Naive thymus-derived CD8-positive, alpha-beta T cell (primary cell): Measurements from ENCODE around the gene EIF4ENIF1. TPM values are rescaled to one million over a fixed set of nuclear protein-coding genes. Genes with fewer than 3 reads are reported as not detected.
"Not testable (repeated sequence)": the region's sequence is repeated elsewhere in the genome, so short reads cannot be mapped to it uniquely, and the experiment has no call there.

Experiments
- ATAC-seq, 2 donors: fragments of 150-1000 bp; cut with Tn5 transposase in 1 of 2; sonication (Bioruptor Pico), chemical (Tn5 transposase) in 1 of 2; 1 replicate in 1 of 2; 2 replicates in 1 of 2; pipeline ENCODE4 v1.10.0; 2021; ENCODE audit warnings: mild to moderate bottlenecking in 2 of 2, moderate library complexity in 2 of 2
- POLR2A ChIA-PET: fragments of 350-600 bp; sonication (Branson Sonifier 250); formaldehyde crosslinking; loops from one replicate; lab custom pipeline; 2021; ENCODE audit warnings: antibody characterized with exemption; lab: Charles Lee
- DNase-seq, 10 donors: peaks; one replicate each; pipeline versions ENCODE4 v3.0.0 to v3.0.0-alpha.2; 2020 to 2022
- H3K27ac Mint-ChIP-seq, 10 donors: one replicate each; pipeline ENCODE4 v1.8.0; 2020 to 2022; ENCODE audit warnings: mild to moderate bottlenecking in 10 of 10, mixed read lengths in 10 of 10, moderate library complexity in 4 of 10, inconsistent platforms in 1 of 10
- H3K27me3 Mint-ChIP-seq, 5 donors: one replicate each; pipeline ENCODE4 v1.8.0; 2021 to 2022; ENCODE audit warnings: mixed read lengths in 5 of 5
- H3K36me3 Mint-ChIP-seq, 3 donors: one replicate each; pipeline ENCODE4 v1.8.0; 2020 to 2022; ENCODE audit warnings: mixed read lengths in 3 of 3, mild to moderate bottlenecking in 2 of 3, inconsistent platforms in 1 of 3
- H3K4me1 Mint-ChIP-seq, 4 donors: one replicate each; pipeline ENCODE4 v1.8.0; 2021 to 2022; ENCODE audit warnings: mixed read lengths in 4 of 4
- H3K4me3 Mint-ChIP-seq, 10 donors: one replicate each; pipeline ENCODE4 v1.8.0; 2020 to 2022; ENCODE audit warnings: mild to moderate bottlenecking in 10 of 10, mixed read lengths in 10 of 10, moderate library complexity in 6 of 10, inconsistent platforms in 1 of 10
- H3K9me3 Mint-ChIP-seq, 9 donors: one replicate each; pipeline ENCODE4 v1.8.0; 2020 to 2022; ENCODE audit warnings: mixed read lengths in 9 of 9, mild to moderate bottlenecking in 3 of 9, inconsistent platforms in 1 of 9, moderate library complexity in 1 of 9
- polyA plus RNA-seq, 3 donors: library from polyadenylated mRNA; unstranded; fragments of 300-500 nt; fragmentation: Illumina TruSeq; gene quantifications; one replicate each; pipeline ENCODE4 v1.2.3, GENCODE V29; 2021
- total RNA-seq, 8 experiments: library from RNA in 2 of 8; stranded (reverse) in 2 of 8; gene quantifications; one replicate each; pipeline ENCODE4 v1.2.3 and lab custom pipeline; 2021 to 2026

EIF4ENIF1 gene, protein sequence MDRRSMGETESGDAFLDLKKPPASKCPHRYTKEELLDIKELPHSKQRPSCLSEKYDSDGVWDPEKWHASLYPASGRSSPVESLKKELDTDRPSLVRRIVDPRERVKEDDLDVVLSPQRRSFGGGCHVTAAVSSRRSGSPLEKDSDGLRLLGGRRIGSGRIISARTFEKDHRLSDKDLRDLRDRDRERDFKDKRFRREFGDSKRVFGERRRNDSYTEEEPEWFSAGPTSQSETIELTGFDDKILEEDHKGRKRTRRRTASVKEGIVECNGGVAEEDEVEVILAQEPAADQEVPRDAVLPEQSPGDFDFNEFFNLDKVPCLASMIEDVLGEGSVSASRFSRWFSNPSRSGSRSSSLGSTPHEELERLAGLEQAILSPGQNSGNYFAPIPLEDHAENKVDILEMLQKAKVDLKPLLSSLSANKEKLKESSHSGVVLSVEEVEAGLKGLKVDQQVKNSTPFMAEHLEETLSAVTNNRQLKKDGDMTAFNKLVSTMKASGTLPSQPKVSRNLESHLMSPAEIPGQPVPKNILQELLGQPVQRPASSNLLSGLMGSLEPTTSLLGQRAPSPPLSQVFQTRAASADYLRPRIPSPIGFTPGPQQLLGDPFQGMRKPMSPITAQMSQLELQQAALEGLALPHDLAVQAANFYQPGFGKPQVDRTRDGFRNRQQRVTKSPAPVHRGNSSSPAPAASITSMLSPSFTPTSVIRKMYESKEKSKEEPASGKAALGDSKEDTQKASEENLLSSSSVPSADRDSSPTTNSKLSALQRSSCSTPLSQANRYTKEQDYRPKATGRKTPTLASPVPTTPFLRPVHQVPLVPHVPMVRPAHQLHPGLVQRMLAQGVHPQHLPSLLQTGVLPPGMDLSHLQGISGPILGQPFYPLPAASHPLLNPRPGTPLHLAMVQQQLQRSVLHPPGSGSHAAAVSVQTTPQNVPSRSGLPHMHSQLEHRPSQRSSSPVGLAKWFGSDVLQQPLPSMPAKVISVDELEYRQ
- total RNA-seq (10 to 100 TPM; 29.5 to 36.6 TPM), polyA plus RNA-seq (10 to 100 TPM in 1 of 3 donors, 1 to 10 TPM in 2; 6.2 to 13.4 (median 7.7) TPM), total RNA-seq (lab: John Stamatoyannopoulos, UW) (18.2 to 43.0 (median 34.0) reads per million in 6 experiments)

DNA sequence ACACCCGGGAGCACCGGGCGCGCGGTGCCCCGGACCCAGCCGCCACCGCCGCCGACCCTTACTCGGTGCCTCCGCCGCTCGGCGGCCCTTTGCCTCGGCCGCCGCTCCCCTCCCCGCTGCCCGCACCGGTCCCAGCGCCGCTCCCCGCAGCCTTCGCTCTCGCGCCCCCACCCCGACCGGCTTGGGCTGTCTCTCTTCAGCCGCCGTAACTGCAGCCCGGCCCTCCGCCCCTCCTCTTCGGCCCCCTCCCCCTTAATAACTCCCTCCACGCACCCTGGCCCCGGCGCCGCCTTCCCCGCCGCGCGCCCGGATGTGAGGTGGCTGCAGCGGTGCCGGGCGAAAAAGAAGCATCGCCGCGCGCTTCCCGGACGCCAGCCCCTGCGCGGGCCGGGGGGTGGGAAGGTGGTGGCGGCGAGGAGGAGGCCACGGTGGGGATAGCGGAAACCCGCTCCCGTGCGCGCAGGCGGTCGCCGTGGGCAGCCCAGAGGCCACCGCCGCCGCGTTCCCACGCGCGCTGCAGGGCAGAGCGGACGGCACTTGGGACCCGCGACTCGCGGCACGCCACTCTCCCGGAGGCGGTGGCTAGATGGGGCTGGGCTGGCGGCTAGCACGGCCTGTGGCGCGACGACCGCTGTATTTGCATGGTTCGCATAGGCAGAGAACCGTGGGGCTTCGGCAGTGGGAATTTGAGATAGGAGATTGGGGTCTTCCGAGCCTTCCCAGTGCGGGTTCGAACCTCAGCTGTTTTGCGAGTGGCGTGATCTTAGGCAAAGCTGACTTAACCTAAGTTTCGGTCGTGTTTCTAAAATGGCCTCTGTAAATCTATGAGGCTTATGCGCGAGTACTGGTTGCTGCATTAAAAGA lies at the start of gene EIF4ENIF1:
Gene EIF4ENIF1, minus strand, starts transcription at position 211 of the 864 bp plus-strand sequence. CDS start 1,124 bp downstream, outside the sequence.
- Mint-ChIP-seq H3K9me3 (no peaks in the 10 kb centered on the region), H3K36me3 (peaks cover 0 to 24% (median 0%) of the 10 kb centered on the region in 3 donors), H3K27ac (peak within 1 kb of the TSS; percentile 85 to 100 (median 98)), H3K27me3 (no peaks in the 10 kb centered on the region), H3K4me3 (peak within 1 kb of the TSS; percentile 90 to 99 (median 94)), H3K4me1 (peaks cover 10 to 55% (median 41%) of the 10 kb centered on the region in 4 donors)
- DNase-seq: peak; percentile 72 to 91 (median 82)
- POLR2A ChIA-PET: interaction anchor here (0.8 to 2.9 kb wide), 7 partner anchors 8 to 197 kb away, joined by 3 to 11 read pairs (median 3); partner anchors contain the start of genes DRG1, PATZ1 and PIK3IP1
- ATAC-seq: peak; percentile 73 to 78

DNA sequence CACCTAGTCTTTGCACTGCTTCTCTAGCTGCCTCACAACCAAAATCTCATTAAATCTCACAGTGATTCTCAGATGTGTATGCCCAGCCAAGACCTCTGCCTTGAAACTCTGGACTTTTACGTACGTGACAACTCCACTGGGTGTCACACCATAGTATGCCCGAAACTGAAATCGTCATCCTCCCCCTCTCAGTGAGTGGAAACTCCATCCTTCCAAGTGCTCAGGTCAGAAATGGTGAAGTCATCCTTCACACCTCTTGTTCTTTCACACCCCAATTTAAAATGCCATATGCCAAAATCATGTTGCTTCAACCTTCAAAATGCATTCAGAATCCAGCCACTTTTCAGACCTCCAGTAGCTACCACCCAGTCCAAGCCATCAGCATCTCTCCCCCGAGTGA lies 49.2 kb upstream of the EIF4ENIF1 start:
- no peak for ATAC-seq
- peaks cover 5 to 21% (median 11%) of the 10 kb centered on the region in 4 donors for H3K4me1 Mint-ChIP-seq
- no peaks in the 10 kb centered on the region for H3K27me3 Mint-ChIP-seq
- H3K9me3 Mint-ChIP-seq: no peaks in the 10 kb centered on the region
- no peak for DNase-seq
- H3K36me3 Mint-ChIP-seq: peaks cover 0 to 70% (median 6%) of the 10 kb centered on the region in 3 donors
- H3K27ac Mint-ChIP-seq: peak overlapping the region; percentile 4 to 84 (median 58)
- H3K4me3 Mint-ChIP-seq: no peak overlapping the region
- POLR2A ChIA-PET: no interaction called here

DNA sequence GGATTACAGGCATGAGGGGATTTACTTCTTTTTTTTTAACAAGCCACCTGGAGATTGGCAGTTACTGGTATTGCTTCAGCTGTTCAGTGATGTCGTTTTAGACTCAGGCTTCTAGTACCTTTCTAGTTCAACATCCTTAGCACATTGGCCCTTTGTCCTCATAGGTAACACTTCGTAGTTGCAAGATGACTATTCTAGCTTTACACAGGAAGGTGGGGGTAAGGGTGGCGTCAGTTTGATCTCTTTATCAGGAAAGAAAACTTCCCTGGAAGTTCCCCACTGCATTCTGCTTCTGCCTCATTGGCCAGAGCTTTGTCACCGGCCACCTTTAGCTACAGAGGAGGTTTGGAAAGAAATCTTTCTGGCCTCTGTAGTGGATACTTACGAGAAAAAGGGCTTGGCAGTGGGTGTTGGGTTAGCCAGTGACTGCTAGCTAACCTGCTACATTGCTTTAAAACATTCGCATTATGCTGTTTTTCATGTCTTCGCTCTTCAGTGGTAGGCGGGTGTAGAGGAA lies 47.4 kb upstream of the EIF4ENIF1 start:
- Mint-ChIP-seq H3K27me3 (no peaks in the 10 kb centered on the region), H3K4me3 (no peak overlapping the region), H3K4me1 (peaks cover 13 to 36% (median 23%) of the 10 kb centered on the region in 4 donors), H3K36me3 (peaks cover 0 to 77% (median 8%) of the 10 kb centered on the region in 3 donors), H3K9me3 (no peaks in the 10 kb centered on the region), H3K27ac (peak overlapping the region in 9 of 10 donors; percentile 11 to 82 (median 46))
- POLR2A ChIA-PET: interaction anchor here (0.6 to 0.7 kb wide), 2 partner anchors 17 to 36 kb away, joined by 3 to 5 read pairs; no protein-coding TSS in a partner anchor
- DNase-seq (no peak), ATAC-seq (no peak)

DNA sequence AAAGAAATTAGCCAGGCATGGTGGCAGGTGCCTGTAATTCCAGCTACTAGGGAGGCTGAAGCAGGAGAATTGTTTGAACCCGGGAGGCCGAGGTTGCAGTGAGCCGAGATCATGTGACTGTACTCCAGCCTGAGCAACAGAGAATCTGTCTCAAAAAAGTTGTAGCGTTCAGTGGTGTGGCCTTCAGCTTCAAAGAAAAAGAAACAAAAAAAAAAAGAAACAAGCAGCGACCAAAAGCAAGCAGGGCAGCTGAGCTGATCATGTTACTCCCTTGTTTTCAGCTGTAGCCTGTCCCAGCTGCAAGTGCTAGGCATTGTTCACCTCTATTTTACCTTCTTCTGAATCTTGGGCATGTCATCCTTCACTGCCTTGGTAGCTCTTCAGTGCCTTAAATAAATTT lies 43.7 kb upstream of the EIF4ENIF1 start:
- POLR2A ChIA-PET: no interaction called here
- Mint-ChIP-seq H3K27me3 (no peaks in the 10 kb centered on the region), H3K27ac (peak overlapping the region; percentile 28 to 89 (median 75)), H3K4me1 (peaks cover 17 to 40% (median 23%) of the 10 kb centered on the region in 4 donors), H3K36me3 (peaks cover 0 to 78% (median 7%) of the 10 kb centered on the region in 3 donors), H3K9me3 (no peaks in the 10 kb centered on the region), H3K4me3 (no peak overlapping the region)
- ATAC-seq: no peak
- no peak for DNase-seq

DNA sequence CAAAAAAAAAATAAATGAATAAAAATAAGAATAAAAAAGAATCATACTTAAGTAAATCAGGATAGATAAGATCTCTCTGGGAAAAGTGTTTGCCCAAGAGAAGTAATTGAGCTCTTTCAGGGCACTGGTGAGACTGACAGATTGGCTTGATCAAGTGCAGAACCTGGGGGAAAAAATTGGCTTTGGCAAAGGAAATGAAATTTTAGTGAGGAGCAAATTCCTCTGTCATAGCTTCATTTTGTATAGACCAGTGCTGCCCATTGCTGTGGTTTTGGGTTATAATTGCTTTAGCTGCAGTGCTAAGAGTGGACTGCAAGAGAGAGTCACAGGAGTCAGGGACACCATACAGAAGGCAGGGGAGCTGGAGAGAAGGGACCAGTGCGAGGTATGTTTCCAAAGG lies 42.4 kb upstream of the EIF4ENIF1 start:
- no peaks in the 10 kb centered on the region for H3K9me3 Mint-ChIP-seq
- peaks cover 0 to 77% (median 7%) of the 10 kb centered on the region in 3 donors for H3K36me3 Mint-ChIP-seq
- no peaks in the 10 kb centered on the region for H3K27me3 Mint-ChIP-seq
- no peak for ATAC-seq
- POLR2A ChIA-PET: interaction anchor here (0.6 to 1.3 kb wide), 2 partner anchors 48 to 111 kb away, joined by 3 read pairs; no protein-coding TSS in a partner anchor
- H3K27ac Mint-ChIP-seq: peak overlapping the region in 6 of 10 donors; percentile 25 to 89 (median 62)
- peaks cover 17 to 41% (median 20%) of the 10 kb centered on the region in 4 donors for H3K4me1 Mint-ChIP-seq
- peak overlapping the region in 1 of 10 donors; percentile 36 for H3K4me3 Mint-ChIP-seq
- DNase-seq: no peak

DNA sequence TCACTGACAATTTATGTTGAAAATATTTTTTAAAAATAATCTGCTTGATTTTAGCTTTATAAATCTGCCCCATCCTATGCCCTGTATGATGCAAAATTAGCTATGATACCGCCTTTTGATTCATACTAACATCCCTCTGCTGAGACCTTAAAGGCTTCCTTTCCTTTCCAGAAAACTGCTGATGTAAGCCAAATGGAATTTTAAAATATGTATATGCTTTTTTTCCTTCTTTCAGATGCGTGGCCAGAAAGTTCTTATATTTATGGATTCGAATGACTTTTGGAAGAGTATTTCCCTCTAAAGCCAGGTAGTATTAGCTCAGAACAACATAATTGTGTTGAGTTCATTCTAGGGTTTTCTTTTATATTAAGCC lies 41.2 kb upstream of the EIF4ENIF1 start:
- POLR2A ChIA-PET: no interaction called here
- H3K27me3 Mint-ChIP-seq: no peaks in the 10 kb centered on the region
- DNase-seq (no peak), ATAC-seq (no peak)
- H3K4me1 Mint-ChIP-seq: peaks cover 18 to 43% (median 25%) of the 10 kb centered on the region in 4 donors
- peak overlapping the region in 4 of 10 donors; percentile 8 to 54 (median 35) for H3K27ac Mint-ChIP-seq
- no peak overlapping the region for H3K4me3 Mint-ChIP-seq
- no peaks in the 10 kb centered on the region for H3K9me3 Mint-ChIP-seq
- H3K36me3 Mint-ChIP-seq: peaks cover 0 to 83% (median 7%) of the 10 kb centered on the region in 3 donors

DNA sequence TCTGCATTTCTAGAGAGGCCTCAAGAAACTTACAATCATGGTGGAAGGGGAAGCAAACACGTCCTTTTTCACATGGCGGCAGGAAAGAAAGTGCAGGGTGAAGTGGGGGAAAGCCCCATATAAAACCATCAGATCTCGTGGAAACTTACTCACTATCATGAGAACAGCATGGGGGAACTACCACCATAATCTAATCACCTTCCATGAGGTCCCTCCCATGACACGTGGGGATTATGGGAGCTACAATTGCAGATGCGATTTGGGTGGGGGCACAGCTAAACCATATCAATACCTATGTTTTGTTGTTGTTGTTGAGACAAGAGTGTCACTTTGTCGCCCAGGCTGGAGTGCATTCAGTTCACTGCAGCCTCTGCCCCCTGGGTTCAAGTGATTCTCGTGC lies 36.6 kb upstream of the EIF4ENIF1 start:
- Mint-ChIP-seq H3K36me3 (peaks cover 0 to 83% (median 13%) of the 10 kb centered on the region in 3 donors), H3K9me3 (no peaks in the 10 kb centered on the region), H3K27ac (peak overlapping the region in 7 of 10 donors; percentile 5 to 66 (median 52)), H3K4me1 (peaks cover 17 to 55% (median 31%) of the 10 kb centered on the region in 4 donors), H3K27me3 (no peaks in the 10 kb centered on the region), H3K4me3 (no peak overlapping the region)
- DNase-seq (no peak), ATAC-seq (no peak)
- POLR2A ChIA-PET: no interaction called here

DNA sequence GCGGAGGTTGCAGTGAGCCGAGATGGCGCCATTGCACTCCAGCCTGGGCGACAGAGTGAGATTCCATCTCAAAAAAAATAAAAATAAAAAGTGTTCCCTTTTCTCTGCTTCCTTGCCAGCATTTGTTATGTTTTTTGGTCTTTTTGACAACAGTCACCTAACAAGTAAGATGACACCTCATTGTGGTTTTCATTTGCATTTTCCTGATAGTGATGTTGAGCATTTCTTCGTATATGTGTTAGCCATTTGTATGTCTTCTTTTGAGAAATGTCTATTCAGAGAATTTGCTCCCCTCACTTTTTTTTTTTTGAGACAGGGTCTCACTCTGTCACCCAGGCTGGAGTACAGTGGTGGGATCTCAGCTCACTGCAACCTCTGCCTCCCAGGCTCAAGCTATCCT lies 34.5 kb upstream of the EIF4ENIF1 start:
- ATAC-seq, POLR2A ChIA-PET, DNase-seq, H3K9me3 Mint-ChIP-seq, H3K27me3 Mint-ChIP-seq: not testable (repeated sequence)
- Mint-ChIP-seq H3K4me3 (peak overlapping the region in 2 of 10 donors; percentile 37 to 42), H3K27ac (peak overlapping the region in 3 of 10 donors; percentile 40 to 71 (median 67)), H3K36me3 (peaks cover 0 to 81% (median 11%) of the 10 kb centered on the region in 3 donors), H3K4me1 (peaks cover 17 to 60% (median 37%) of the 10 kb centered on the region in 4 donors)

DNA sequence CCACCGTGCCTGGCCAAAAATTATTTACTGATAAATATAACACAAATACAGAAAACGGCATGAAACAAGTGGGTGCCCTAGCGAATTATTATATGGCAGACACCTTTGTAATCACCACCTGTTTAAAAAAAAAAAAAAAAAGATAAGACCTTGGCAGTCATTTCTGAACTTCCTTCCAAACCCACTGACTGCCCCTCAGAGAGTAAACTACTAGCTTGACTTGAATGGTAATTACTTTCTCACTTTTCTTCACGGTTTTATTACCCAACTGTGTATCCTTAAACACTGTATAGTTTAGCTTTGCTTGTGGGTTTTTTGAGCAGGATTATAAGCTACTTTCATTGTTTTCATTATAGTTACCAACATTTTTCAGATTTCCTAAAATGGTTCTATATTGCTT lies 30.4 kb upstream of the EIF4ENIF1 start:
- H3K9me3 Mint-ChIP-seq: no peaks in the 10 kb centered on the region
- ATAC-seq (no peak), DNase-seq (no peak)
- POLR2A ChIA-PET: interaction anchor here (0.6 to 0.8 kb wide), 3 partner anchors 17 to 358 kb away, joined by 3 to 5 read pairs (median 3); no protein-coding TSS in a partner anchor
- H3K27ac Mint-ChIP-seq: peak overlapping the region in 6 of 10 donors; percentile 3 to 74 (median 63)
- H3K36me3 Mint-ChIP-seq: peaks cover 0 to 79% (median 17%) of the 10 kb centered on the region in 3 donors
- H3K27me3 Mint-ChIP-seq: no peaks in the 10 kb centered on the region
- H3K4me3 Mint-ChIP-seq: no peak overlapping the region
- peaks cover 19 to 64% (median 45%) of the 10 kb centered on the region in 4 donors for H3K4me1 Mint-ChIP-seq

DNA sequence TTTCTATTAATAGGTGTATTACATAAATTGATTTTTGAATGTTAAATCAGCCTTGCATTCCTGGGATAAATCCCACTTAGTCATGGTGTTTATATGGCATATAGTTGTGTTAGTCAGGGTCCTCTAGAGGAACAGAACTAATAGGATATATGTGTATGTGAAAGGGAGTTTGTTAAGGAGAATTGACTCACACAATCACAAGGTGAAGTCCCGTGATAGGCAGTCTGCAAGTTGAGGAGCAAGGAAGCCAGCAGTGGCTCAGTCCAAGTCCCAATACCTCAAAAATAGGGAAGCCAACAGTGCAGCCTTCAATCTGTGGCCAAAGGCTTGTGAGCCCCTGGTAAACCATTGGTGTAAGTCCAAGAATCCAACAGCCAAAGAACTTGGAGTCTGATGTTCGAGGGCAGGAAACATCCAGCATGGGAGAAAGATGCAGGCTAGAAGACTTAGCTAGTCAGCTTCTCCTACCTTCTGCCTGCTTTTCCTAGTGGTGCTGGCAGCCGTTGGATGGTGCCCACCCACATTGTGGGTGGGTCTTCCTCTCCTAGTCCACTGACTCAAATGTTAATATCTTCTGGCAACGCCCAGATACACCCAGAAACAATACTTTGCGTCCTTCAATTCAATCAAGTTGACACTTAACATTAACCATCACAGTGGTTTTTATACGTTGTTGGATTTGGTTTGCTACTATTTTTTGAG lies 19.6 kb upstream of the EIF4ENIF1 start:
- DNase-seq (no peak), ATAC-seq (no peak)
- H3K4me3 Mint-ChIP-seq: peak overlapping the region in 1 of 10 donors; percentile 7
- peaks cover 0 to 2% (median 0%) of the 10 kb centered on the region in 9 donors for H3K9me3 Mint-ChIP-seq
- H3K4me1 Mint-ChIP-seq: peaks cover 15 to 61% (median 42%) of the 10 kb centered on the region in 4 donors
- H3K36me3 Mint-ChIP-seq: peaks cover under 1 to 79% (median 33%) of the 10 kb centered on the region in 3 donors
- POLR2A ChIA-PET: no interaction called here
- H3K27me3 Mint-ChIP-seq: no peaks in the 10 kb centered on the region
- peak overlapping the region in 6 of 10 donors; percentile 15 to 81 (median 63) for H3K27ac Mint-ChIP-seq
